ENCODE data around the gene HTT. TPM values are rescaled to one million over a fixed set of nuclear protein-coding genes. Genes with fewer than 3 reads are reported as not detected.

Gene HTT
- total RNA-seq, 1 experiment from 2014 or later = 37.4 TPM

DNA sequence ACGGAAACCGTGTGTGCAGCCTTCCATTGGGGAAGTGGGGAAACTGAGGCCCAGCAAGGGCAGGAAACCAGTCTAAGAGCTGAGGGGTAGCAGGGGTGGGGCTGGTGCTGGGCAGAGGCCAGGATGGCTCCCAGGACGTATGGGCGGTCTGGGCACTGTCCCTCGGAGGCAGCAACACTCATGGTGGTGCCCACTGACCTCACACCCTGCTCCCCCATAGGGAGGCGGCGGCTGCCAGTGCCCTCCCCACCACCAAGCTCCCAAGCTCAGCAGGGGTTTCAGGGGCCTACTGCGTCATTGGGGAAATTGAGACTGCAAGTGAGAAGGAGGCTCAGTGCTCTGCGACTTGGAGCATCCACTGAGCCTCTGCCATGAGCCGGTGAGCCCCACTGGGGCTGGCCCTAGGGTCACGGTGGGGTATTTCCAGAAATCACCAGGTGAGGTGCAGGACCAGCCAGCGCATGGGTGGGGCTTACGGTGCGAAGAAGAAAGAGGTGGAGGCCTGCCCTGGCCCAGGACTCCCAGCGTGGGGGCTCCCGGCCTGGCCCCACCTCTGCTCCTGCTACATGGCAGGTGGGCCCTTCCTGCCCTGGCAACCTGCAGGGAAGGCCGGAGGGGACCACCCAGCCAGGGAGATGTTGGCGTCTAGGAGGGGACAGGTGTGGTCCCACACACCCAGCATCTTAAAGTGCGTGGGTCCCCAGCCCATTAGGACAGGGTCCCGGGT is 175.4 kb downstream of the HTT start:
- no peaks in the 10 kb centered on the region for H4K20me1 ChIP-seq (ENCODE audit: insufficient read depth)
- no peaks in the 10 kb centered on the region for H3K36me3 ChIP-seq (ENCODE audit: control insufficient read depth in 1 of 2, insufficient read depth in 2 of 2, low read length in 2 of 2)
- H3K79me2 ChIP-seq (ENCODE audit: insufficient read depth, low read length) = no peaks in the 10 kb centered on the region
- no peaks in the 10 kb centered on the region for H3K4me1 ChIP-seq (ENCODE audit: control insufficient read depth in 1 of 2, insufficient read depth in 2 of 2, low read length in 2 of 2)
- intact Hi-C loops (cut with micrococcal nuclease) = no loop called here
- no peaks in the 10 kb centered on the region for H3K27me3 ChIP-seq (ENCODE audit: insufficient read depth, low read length)
- H3K9me3 ChIP-seq (ENCODE audit: control insufficient read depth in 1 of 2, insufficient read depth in 1 of 2, low read depth in 1 of 2, low read length in 2 of 2) = no peaks in the 10 kb centered on the region
- TF ChIP-seq CEBPB (IDR thresholded peaks at IDR 0.05; ENCODE audit: low read depth) = no peak
- no peak for TF ChIP-seq SP1 (IDR thresholded peaks at IDR 0.05; ENCODE audit: low read depth)
- TF ChIP-seq EZH2phosphoT487 (IDR thresholded peaks at IDR 0.05; ENCODE audit: borderline replicate concordance) = no peak
- TF ChIP-seq POLR2AphosphoS5 (IDR thresholded peaks at IDR 0.05; ENCODE audit: low read depth, low read length) = no peak
- TF ChIP-seq TCF7L2 (IDR thresholded peaks at IDR 0.05; ENCODE audit: borderline replicate concordance, extremely low read depth, insufficient read depth, insufficient read length) = no peak
- TF ChIP-seq SIN3A (IDR thresholded peaks at IDR 0.05; ENCODE audit: low read depth) = no peak
- TF ChIP-seq POLR2A (IDR thresholded peaks at IDR 0.05; ENCODE audit: borderline replicate concordance, extremely low read depth, insufficient read depth, insufficient read length) = no peak
- TF ChIP-seq ZBTB33 (IDR thresholded peaks at IDR 0.05; ENCODE audit: extremely low read depth, insufficient replicate concordance, low read length) = no peak
- TF ChIP-seq CBX3 (IDR thresholded peaks at IDR 0.05; ENCODE audit: low read depth) = no peak
- DNase-seq (ENCODE audit: low read depth, low spot score) (no peak), ATAC-seq (no peak)
- POLR2A ChIA-PET = no interaction called here
- no peak overlapping the region for H3K4me2 ChIP-seq (ENCODE audit: low read length)
- RAD21 ChIA-PET (ENCODE audit: low non-redundant PET in 1 of 2, low total read pairs in 2 of 2, uncharacterized antibody in 2 of 2, unreplicated experiment in 2 of 2) = no interaction called here
- no peak overlapping the region for H3K27ac ChIP-seq (ENCODE audit: low read depth, low read length)
- no peak overlapping the region for H3K9ac ChIP-seq (ENCODE audit: low read length)
- H3K9me2 ChIP-seq (ENCODE audit: insufficient read depth) = no peaks in the 10 kb centered on the region
- H2AFZ ChIP-seq (ENCODE audit: low read depth, low read length, poor library complexity, severe bottlenecking) = no peak overlapping the region
- CTCF ChIA-PET = no interaction called here
- no peak overlapping the region for H3K4me3 ChIP-seq (replicated peaks in 1 of 2; ENCODE audit: low read depth in 1 of 2, low read length in 2 of 2)
- no TSS peak for BruUV-seq (replicated peaks)
